HTR-8/SVneo (cell line): ENCODE measurements around the gene MTCP1.
A peak's percentile ranks its signal among the peaks of the same experiment; 100 is the strongest.

Experiments used
- DNase-seq: peaks from one replicate; pipeline ENCODE4 v3.0.0; 2011; ENCODE audit warnings: low spot score, mixed read lengths; ENCODE audit not compliant: insufficient read length
- FAIRE-seq: peaks from 2 replicates; lab custom pipeline; 2011; peaks lifted over from hg19 to GRCh38; lab: Jason Lieb, UNC

MTCP1 gene

GRCh38 chrX:155070975-155071693, at the start of gene MTCP1, which contains the start of the genes BRCC3 and CMC4:
Gene MTCP1 (minus strand): TSS chrX:155071136. CDS start chrX:155066010, 5,126 bp downstream.
Gene BRCC3 (plus strand): TSS chrX:155071508. CDS start chrX:155071528, 20 bp downstream.
Gene CMC4 (minus strand): TSS chrX:155071136. CDS start chrX:155064023, 7,113 bp downstream.
- DNase-seq, result peak; percentile 63
- no peak for FAIRE-seq

DNA sequence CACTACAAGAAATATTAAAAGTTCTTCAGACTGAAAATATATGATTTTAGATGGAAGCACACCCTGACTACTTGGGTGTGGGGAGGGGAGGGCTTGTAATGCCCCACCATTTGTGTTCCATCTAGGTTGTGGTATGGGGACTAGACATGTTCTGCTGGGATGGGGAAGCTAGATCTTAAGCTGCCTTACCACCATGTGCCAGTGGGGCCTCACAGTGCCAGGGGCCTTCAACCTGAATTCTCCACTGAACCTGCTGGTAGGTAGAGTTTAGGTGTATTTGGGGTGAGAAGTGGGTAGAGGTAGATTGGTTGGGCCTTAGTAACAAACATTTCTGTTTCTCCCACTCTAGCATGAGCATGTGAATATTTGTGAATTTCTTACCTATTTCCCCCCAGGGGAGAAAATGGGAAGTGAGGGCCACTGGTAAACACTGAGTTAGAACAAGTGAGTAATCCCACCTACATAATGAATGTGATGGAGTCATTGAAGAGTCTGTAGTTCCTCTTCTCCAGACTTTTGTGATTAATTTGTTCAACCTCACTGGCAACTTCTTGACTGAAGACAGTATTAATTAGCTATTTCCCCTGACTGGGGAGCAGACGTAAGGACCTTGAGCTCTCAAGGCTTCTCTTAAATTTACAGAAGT, 44.4 kb upstream of the MTCP1 start:
- DNase-seq, result no peak
- FAIRE-seq, result no peak

DNA sequence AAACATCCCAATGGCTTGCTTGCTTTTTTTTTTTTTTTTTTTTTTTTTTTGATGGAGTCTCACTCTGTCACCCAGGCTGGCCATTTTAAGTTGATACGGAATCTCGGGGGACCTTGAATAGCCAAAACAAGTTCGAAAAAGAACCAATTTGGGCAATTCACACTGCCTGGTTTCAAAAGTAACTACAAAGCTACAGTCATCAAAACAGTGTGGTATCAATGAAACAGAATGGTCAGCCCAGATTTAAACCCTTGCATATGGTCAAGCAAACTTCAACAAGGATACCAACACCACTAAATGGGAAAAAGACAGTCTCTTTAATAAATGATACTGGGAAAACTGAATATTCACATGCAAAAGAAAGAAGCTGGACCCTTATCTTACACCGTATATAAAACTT, 42.2 kb upstream of the MTCP1 start:
- DNase-seq, result no peak
- no peak for FAIRE-seq

DNA sequence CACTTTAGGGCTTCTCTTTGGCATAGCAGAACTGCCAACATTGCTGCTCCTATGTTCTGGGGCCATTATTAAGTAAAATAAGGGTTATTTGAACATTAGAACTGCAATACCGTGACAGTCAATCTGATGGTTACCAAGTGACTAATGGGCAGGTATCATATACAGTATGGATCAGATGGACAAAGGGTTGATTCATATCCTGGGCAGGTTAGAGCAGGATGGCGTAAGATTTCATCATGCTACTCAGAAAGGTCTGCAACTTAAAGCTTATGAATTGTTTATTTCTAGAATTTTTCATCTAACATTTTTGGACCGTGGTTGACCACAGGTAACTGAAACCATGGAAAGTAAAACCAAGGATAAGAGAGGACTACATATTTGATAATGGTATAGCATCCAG, 41.2 kb upstream of the MTCP1 start:
- no peak for FAIRE-seq
- DNase-seq, result no peak

GRCh38 chrX:155108427-155108826, 37.5 kb upstream of the MTCP1 start:
- no peak for FAIRE-seq
- DNase-seq, result no peak

DNA sequence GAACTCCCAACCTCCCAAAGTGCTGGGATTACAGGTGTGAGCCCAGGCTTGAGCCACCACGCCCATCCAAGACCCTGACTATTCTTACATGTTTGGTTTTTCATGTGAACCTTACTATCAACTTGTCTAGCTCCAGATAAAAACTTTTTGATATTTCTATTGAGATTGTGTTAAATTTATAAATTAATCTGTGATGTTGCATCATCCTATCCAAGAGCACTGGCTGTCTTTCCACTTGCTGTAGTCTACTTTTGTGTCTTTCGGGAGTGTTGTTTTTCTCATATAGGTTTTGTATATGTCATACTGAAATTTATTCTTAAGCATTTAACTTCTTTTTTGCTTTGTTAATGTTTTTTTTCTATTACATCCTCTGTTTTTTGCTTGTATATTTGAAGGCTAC, 35.0 kb upstream of the MTCP1 start:
- FAIRE-seq (no peak), DNase-seq (no peak)

DNA sequence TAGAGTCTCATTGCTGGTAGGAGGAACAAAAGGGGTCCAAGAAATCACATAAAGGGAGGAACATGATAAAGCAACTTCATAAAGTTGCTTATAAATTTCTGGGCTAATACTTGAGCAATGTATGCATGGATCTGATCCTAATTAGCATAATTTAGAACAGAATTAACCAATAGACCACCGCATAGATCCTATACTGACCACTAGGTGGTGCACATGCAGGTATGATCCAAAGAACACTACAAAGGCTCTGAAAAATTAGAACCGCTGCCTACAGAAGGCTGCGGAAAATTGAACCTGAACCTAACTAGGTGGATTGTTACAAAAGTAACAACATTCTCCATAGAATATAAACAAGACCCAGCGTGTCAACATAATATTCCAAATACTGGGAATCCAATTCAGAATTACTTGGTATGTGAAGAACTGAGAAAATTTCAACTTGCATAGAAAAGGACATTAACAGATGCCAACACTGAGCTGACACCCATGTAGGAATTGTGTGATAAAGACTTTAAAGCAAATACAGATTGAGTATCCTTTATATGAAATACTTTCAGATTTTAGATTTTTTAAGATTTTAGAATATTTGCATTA, 23.6 kb upstream of the MTCP1 start:
- DNase-seq, result peak; percentile 1
- FAIRE-seq, result no peak

DNA sequence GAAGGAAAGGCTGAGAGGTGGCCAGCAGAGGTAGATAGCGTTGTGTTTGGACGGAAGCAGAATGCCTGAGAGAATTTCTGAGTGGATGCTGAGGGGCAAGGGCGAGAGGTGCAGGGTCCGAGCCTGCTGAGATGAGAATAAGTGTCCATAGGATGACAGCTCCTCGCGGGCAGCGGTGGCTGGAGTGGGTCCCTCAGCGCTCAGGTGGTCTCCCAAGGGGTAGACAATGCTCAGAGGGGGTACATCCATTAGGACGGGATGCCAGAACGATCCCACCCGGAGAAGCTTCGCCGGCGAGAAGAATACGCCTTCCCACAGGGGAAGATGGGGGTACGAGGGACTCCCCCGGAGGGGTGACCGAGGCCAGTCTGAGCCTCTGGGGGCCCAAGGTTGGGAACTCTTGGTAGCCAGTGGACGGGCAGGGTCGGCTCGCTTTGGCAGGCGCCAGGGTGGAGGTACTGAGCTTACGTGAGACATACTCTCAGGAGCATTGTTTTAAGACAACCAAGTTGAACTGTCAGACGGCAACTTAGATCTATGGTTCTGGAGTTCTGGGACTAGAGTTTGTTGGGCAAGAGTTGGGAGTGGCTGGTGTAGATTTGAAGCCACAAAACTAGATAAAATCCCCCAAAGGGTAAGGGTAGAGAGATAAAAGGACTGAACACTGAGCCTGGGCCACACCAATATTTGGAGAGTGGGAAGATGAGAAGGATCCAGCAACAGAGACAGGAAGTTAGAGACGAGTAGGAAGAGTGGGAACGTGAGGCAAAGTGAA, 16.2 kb upstream of the MTCP1 start:
- FAIRE-seq (no peak), DNase-seq (no peak)

- FAIRE-seq (no peak), DNase-seq (no peak)
These were observed 15.4 kb upstream of the MTCP1 start for GRCh38 chrX:155086202-155086840.

GRCh38 chrX:155071694-155072280, 851 bp upstream of the MTCP1 start:
- DNase-seq, result no peak
- FAIRE-seq, result no peak

GRCh38 chrX:155070663-155070974, 317 bp downstream of the MTCP1 start:
- FAIRE-seq, result no peak
- DNase-seq, result peak; percentile 2

- no peak for FAIRE-seq
- DNase-seq, result no peak
These were observed 898 bp downstream of the MTCP1 start for GRCh38 chrX:155070038-155070437.

DNA sequence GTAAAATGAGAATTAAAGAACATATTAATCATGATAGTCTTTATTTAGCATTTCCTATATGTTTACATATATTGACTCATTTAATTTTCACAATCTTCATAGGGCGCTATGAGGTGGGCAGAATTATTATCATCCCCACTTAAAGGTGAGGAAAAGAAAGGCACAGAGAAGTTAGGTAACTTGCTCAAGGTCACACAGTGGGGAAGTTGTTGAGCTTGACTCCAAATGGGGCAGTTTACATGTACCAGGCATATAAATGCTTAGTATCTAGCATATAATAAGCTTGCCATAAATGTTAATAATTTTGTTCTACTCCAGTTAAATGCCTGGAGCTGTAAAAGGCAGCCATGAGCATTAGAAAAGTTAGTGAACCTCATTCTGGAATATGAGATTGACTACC, 1.5 kb downstream of the MTCP1 start:
- DNase-seq, result no peak
- no peak for FAIRE-seq

GRCh38 chrX:155068165-155068564, 2.8 kb downstream of the MTCP1 start:
- DNase-seq (peak; percentile 17), FAIRE-seq (no peak)

DNA sequence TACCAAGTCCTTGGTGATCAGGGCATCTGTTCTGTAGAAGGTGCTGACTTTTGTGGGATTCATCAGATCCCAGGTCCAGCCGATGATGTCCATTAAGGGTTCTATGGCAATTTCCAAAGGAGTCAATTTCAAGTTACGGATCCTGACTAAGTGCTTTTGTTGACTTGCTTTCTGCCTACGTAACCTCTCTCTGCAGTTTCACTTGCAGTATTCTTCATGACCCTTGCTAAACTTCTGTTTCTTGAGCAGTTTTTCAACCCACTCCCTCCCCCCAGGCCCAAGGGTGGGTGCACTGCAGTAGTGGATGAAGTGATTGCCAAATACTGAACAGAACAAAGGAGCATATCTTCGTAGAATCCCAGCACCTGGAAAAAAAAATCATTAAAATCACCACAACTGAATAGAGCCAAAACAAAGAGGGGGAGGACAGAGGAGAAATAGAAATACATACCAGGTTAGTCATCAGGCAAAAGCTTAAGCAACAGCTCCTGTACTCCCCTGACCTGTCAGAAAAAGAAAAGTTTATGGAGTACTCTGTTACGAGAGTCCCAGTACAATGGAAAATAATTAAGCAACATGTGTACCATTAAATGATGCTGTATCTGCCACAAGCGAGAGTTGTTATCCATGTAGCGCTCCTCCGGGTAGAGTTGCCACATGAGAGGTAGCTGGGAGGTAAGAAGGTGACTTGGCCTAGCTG, 5.8 kb downstream of the MTCP1 start:
- FAIRE-seq, result no peak
- DNase-seq, result peak; percentile 10

DNA sequence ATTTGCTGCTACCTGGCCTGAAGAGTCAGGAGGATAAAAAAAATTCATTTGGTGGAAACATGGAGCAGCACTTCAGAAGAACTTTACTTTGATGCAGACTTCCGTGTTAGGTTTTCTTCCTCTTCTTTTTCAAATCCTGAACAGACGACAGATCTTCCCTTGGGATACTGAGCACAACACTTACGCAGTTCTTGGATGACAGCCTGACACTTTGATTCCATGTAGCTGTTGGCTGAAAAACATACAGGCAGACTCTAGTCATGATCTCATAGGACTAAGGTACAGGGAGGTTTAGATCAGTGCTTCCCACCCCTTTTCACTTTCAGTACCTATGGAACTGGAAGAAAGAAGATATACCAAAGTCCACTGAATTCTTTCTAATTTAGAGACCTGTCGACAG, 9.2 kb downstream of the MTCP1 start:
- no peak for FAIRE-seq
- no peak for DNase-seq

- DNase-seq (peak; percentile 25), FAIRE-seq (no peak)
These were observed 13.8 kb downstream of the MTCP1 start for GRCh38 chrX:155056877-155057792.

DNA sequence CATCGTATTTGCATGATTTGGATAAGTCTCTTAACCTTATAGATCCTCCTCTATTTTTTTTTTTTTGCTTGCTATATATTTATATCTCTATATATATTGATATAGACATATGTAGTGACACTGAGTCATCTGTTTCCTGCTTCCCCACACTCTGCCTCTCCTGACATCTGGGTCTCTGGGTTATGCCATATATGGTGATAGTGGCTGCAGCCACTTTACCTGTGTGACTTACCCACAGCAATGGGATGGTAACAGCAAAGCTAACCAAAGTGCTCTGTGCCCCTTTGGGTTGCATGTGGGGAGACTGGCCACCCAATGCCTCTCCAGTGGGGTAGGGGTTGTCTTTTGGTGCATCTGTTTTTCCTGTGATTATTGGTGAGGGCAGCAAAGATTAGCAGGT, 14.5 kb downstream of the MTCP1 start:
- no peak for DNase-seq
- no peak for FAIRE-seq
